Upper lobe of left lung (tissue), 4 donors: ENCODE measurements around the gene PCBP4.

Source experiments
- POLR2A ChIP-seq, 4 donors: fragments of 450-650 bp; IDR thresholded peaks; one replicate each; pipeline ENCODE4 v1.5.1; 2016 to 2017; ENCODE audit warnings: antibody characterized with exemption in 4 of 4, mild to moderate bottlenecking in 2 of 4
- POLR2AphosphoS5 ChIP-seq, 2 donors: sonication (generic); formaldehyde crosslinking; IDR thresholded peaks; one replicate each; pipeline ENCODE4 v1.5.1; 2017; ENCODE audit warnings: antibody characterized with exemption in 2 of 2
- TF ChIP-seq, protein P1 (sequence below), 6 experiments: fragments of 450-650 bp in 4 of 6; fragments of 200-600 bp in 2 of 6; sonication (generic) in 2 of 6; IDR thresholded peaks; one replicate each; pipeline ENCODE4 v1.5.1; 2016 to 2019; ENCODE audit warnings: antibody characterized with exemption in 6 of 6

DNA sequence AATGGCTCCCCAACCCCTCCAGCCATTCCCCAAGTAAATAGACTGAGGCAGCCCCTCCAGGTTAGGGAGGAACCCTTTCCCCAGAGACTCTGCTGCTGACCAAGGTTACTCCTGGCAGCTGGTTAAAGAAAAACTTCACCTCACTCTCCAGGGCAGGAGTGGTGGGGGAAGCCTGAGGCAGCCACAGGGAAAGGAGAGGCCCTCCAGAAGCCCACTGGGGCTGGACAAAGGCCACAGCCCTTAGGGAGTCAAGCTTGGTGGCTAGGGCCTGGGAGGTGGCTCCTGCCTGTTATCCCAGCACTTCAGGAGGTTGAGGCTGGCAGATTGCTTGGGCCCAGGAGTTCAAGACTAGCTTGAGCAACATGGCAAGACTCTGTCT lies 17.0 kb upstream of the PCBP4 start:
- TF ChIP-seq, protein P1, sequence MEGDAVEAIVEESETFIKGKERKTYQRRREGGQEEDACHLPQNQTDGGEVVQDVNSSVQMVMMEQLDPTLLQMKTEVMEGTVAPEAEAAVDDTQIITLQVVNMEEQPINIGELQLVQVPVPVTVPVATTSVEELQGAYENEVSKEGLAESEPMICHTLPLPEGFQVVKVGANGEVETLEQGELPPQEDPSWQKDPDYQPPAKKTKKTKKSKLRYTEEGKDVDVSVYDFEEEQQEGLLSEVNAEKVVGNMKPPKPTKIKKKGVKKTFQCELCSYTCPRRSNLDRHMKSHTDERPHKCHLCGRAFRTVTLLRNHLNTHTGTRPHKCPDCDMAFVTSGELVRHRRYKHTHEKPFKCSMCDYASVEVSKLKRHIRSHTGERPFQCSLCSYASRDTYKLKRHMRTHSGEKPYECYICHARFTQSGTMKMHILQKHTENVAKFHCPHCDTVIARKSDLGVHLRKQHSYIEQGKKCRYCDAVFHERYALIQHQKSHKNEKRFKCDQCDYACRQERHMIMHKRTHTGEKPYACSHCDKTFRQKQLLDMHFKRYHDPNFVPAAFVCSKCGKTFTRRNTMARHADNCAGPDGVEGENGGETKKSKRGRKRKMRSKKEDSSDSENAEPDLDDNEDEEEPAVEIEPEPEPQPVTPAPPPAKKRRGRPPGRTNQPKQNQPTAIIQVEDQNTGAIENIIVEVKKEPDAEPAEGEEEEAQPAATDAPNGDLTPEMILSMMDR (IDR thresholded peaks at IDR 0.05) = no peak
- TF ChIP-seq POLR2AphosphoS5 (IDR thresholded peaks at IDR 0.05) (no peak), POLR2A (IDR thresholded peaks at IDR 0.05) (no peak)
